NCI-H1436 treated with DMSO at 0.1 percent for 48 hours (cell line): ENCODE results near the gene TREH.

Experiments used
- DNase-seq: peaks from one replicate; lab custom pipeline; 2025; lab: John Stamatoyannopoulos, UW

Gene TREH

DNA sequence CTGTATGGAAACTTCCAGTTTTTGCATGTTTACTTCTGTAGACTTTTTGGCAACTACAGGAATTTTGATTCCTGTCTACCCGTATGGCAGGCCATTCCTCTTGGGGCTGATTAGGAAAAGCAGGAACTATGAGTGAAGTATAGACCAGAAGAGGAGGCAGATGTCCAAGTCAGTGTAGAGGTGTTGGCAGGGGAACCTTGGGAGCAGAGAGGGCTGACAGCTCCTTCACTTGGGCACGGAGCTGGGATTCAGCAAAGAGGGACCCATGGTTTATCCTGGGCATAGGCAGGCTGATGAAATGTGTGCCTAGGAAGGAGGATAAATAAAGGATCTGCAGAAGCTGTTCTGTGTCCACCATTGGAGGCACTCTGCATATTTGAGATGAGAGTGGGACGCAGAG, 33.1 kb downstream of the TREH start:
- DNase-seq, result no peak

DNA sequence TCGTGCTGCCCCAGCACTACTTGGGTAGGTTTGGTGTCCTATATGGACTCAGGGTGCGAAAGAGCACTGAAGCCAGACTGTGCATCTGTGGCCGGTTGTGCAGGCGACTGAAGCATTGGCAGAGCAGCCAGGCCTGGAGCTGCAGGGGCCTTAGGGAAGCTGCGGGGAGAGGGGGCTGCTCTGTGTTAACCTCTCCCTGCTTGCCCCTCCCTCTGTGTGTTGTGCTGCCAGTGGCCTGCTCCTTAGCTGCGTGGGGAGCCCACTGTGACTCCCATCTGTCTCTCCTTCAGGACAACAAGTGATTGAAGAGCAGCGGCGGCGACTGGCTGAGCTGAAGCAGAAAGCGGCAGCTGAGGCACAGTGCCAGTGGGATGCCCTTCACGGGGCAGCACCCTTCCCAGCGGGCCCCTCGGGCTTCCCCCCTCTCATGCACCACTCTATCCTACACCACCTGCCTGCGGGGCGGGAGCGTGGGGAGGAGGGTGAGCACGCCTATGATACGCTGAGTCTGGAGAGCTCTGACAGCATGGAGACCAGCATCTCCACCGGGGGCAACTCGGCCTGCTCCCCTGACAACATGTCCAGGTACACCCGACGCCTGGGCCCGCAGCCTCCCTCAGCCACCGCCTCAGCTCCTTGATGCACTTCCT, 34.3 kb downstream of the TREH start:
- DNase-seq, result no peak

DNA sequence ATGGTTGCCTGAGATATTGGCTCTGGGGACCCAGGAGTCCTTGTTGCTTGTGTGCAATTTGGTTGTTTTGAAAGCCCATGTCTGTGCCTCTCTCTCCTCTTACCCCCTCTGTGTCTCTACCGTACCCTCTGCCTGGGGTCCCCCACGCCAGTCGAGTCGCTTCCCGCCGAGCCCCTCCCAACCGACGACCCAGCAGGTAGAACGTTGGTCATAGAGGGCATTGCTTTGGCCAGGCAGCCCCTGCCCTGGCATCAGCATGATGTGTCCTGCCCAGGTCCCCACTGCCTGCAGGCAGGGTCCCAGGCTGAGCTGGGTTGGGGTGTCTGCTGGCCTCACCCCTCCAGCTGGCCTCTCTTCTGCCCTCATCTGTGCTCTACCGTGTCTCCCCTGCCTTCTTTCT, 35.0 kb downstream of the TREH start:
- DNase-seq, result no peak

DNA sequence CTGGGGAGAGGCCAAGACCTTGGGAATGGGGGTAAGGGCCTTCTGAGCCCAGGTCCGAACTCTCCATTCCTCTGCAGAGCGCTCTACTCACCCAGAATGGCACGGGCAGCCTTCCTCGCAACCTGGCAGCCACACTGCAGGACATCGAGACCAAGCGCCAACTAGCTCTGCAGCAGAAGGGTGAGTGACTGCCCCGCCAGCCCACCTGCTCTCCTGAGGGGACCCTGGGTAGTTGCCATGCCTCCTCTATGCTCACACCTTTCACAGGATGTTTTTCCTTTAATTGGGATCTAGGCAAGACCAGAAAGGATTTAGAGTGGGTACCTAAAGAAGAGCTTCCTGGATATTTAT, 35.5 kb downstream of the TREH start:
- DNase-seq, result no peak

DNA sequence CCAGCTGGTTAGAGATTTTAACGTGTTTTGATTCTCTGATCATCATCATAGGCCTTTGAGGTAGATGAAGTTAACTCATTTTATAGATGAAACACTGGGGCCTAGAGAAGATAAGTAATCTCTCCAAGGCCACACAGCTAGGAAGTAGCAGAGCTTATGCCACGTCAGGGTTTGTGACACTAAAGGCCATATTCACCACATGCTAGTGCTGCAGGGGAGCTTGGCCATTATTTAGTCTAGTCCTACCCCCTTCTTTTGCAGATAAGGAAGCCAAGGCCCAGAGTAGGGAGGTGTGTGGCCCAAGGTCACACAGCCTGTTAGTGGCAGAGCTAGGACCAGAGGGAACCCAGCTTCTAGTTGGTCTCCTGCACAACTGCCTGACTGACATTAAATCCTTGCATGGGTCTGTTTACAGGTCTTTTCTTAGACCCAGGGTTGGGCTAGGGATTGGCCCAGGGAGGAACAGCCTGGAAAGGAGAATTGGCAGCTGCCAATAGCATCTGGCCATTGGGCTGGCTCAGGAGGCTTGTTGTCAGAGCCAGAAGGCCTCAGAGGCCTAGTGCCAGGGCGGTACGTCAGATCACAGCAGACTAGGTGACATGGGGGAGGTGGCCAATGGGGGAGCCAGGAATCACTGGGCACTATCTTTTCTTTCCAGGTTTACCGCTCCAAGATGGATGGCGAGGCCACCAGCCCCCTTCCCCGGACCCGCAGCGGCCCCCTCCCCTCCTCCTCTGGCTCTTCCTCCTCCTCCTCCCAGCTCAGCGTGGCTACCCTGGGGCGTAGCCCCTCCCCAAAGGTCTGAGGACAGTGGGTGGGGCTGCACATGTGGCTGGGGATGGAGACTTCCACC, 36.1 kb downstream of the TREH start:
- no peak for DNase-seq

DNA sequence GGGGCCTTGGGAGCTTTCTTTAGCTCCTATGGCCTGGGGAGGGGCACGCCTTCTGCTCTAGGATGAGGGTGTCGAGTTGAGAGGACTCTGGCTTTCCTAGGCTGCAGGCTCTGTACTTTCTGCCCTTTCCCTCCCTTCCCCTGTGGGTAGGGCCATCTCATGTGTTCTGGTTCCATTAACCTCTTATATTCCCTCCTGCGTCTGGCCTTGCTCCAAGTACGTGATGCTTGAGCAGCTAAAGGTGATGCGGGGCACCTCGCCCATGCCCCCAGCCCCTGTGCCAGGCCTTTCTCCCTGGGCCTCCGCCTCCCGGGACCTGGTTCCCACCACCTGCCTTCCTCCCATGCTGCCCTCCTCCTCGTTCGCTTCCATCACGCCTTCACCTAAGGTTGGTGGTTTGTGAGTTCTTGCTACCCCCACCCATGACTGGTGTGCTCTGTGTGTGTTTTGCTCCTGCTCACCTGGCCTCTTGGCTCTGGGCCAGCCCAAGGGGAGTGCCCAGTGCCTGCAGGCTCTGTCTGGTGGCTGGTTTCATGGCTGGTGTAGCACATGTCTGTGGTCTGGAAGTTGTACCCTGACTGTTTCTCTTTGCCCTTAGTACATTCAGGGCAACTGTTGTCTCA, 37.9 kb downstream of the TREH start:
- DNase-seq, result no peak

DNA sequence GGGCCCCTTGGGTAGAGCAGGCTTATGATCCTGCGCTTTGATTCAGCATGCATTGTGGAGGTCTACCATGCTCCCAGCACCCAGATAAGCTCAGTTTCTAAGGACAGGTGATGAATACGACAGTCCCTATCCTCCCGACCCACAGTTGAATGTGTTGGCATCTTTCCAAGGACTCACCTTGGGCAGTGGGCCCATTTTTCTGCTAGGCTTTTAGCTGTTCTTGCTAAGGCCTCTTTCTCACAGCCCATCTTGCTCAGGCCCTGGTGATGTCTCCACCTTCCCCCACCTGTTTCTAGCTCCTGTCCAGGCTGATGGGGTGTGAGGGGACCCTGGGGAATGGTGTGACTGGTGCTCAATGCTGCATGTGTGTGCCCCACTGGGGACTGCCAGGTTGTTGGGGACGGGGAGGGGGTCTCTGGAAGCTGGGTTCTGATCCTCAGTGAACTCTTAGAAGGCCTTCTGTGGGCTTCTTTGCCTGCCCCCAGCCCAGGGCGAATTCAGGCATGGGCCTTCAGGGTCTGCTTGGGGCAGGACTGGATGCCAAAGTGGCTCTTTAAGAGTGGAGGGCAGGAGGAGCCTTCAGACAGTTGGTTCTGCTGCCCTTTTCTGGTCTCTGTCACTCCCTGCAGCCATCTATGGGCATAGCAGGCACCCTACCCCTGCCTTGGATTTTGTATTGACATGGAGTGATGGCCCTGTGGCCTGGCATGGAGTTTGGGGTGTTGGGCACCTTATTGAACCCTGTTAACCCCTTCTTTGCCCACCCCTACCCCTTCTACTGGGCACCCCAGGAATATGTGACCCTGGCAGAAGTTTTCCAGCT, 38.9 kb downstream of the TREH start:
- no peak for DNase-seq

DNA sequence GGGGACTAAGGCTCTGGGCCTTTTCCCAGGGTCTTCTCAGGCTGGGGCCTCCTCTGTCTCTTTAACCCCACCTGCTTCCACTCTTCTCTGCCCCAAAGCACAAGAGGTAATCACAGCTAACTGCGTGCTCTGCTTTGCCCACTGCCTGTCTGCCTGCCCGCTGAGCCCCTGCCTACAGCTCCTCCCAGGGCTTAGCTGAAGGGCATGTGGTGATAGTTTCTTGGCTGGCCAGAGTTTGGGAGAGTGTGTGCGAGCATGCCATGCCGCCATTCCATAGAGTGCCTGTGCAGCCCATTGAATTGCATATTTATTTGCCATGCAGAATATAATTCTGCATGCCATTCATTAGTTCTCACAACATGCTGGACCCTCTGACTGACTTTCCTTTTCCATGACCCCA, 39.6 kb downstream of the TREH start:
- no peak for DNase-seq

DNA sequence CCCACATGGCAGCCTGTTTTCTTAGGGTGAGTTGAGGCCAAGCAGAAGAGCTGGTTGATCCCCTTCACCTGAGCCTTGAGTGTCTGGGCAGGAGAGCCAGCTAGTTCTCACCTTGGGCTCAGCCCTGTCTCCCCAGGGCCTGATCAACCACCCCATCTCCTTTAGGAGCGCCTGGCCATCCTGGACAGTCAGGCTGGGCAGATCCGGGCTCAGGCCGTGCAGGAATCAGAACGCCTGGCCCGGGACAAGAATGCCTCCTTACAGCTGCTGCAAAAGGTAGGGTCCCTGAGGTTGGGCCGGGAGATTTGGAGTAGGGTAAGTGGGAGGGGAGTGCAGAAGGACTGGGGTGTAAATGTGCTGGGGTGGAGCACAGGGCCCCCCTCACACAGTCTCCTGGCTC, 40.7 kb downstream of the TREH start:
- DNase-seq, result no peak

DNA sequence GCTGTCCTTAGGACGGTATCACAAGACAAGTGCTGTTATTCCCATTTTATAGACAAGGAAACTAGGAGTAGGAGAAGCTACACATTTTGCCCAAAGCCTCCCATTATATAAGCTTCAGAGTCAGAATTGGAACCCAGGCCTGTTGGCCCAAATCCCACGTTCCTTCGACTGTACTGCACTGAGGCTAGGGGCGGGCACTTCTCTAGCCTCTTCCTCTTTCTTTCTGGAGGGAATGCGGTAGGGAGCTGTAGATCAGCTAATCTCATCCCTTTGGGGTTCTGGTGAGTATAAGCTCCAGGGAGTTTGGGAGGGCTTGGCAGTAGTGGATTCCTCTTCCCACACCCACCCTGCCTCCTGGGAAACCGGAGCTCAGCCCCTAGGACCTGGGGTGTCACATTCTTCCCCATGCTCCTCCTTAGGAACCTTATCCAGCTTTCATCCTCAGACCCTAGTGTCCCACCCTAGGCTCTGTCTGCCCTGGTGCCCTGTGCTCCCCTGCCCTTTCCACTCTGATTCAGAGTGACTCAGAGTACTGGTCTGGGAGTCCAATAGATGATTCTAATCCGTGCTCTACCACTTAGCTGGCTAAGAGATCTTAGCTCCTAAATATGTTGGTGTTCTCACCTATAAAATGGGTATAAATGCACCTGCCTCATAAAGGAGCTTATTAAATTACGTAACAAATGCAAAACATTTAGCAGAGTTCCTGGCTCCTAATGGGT, 42.7 kb downstream of the TREH start:
- no peak for DNase-seq

DNA sequence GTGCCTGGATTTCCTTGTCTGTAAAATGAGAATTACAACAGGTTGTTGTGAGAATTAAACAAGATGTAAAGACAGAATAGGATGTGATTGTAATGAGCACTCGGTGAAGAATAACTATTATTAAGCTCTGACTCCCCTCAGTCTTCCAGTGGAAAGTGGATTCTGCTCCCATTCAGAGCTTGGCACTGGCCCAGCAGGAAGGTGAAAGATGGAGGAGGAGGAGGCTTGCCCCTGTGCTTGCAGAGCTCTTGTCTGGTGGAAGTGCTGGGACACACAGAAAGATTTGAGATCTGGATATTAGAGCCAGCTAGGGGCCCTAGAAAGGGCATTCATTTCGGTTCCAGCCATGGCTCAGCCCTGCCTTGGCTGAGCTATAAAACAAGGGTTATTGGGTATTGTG, 43.8 kb downstream of the TREH start:
- no peak for DNase-seq

DNA sequence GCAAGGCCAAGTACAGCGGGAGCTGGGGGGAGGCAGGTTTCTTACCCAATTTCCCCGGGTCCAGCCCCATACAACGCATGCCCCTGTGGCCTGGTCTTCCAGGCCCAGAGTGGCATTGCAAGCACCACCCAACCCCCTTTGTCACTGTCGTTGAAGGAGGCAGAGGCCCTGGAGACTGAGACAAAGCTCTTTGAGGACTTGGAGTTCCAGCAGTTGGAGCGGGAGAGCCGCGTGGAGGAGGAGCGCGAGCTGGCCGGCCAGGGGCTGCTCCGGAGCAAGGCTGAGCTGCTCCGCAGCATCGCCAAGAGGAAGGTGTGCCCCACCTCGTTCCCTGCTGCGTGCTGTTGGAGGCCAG, 44.2 kb downstream of the TREH start:
- DNase-seq, result no peak

DNA sequence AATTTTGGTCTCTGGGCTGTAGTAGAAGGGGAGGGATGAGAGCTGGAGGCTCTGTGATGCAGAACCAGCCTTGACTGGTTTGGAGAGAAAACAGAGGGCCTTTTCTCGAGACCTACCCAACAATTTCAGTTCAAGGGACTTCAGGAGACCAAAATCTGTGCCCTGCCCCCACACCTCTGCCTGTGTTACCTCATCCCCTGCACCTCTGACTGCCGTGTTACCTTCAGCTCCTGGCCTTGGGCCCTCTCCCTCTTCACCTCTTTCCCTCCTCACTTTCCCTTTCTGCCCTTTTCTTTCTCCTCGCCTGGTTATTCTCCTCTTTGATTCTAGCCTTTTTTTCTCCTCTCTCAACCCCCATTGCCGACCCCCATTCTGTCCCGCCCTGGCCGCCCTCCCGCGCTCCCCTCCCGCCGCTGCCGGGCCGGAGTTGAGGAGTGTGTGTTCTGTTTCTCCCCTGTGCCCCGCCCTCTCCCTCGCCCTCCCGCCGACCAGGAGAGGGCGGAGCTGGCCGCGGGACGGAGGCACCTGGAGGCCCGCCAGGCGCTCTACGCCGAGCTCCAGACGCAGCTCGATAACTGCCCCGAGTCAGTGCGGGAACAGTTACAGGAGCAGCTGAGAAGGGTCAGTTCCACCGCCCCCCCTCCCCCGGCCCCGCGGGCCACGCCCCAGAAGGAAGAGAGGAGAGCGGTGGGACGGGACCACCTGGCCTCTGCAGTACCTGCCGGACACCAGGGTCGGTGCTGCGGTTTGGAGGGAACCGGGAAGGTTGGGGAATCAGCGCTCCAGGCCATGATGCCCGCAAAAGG, 44.8 kb downstream of the TREH start:
- DNase-seq, result no peak

DNA sequence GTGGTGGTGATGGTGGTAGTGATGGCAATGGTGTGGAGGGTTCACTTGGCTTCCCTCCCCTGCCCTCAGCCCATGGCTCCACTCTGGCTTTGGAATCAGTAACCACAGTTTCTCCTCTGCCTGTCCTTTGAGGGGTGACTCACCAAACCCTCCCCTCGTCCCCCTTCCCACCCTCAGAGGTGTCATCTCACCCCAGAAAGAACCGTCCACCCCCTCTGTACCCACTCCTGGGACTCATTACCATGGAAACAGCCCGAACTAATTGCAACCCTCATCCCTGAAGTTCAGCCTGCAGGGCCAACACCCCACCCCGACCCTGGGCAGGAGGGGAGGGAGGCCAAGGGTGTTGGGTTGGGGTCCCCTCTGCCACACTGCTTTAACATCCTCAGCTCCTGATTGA, 45.5 kb downstream of the TREH start:
- no peak for DNase-seq

DNA sequence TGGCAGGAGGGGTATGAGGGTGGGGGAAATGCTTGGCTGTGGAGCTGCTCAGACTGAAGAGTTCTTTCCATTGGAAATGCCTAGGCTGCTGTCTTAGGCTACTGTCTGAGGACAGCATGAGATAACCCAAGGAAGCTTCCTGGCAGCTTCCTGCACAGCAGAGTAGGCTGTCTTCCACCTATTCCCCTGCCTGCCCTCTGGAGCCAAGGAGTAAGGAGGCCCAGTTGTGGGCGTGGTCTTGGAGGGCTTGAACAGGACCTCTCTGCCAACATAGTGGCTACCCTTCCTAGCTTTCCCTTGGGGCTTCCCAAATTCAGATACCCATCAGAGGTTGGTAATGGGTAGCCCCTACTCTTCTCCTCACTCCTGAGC, 46.1 kb downstream of the TREH start:
- no peak for DNase-seq

DNA sequence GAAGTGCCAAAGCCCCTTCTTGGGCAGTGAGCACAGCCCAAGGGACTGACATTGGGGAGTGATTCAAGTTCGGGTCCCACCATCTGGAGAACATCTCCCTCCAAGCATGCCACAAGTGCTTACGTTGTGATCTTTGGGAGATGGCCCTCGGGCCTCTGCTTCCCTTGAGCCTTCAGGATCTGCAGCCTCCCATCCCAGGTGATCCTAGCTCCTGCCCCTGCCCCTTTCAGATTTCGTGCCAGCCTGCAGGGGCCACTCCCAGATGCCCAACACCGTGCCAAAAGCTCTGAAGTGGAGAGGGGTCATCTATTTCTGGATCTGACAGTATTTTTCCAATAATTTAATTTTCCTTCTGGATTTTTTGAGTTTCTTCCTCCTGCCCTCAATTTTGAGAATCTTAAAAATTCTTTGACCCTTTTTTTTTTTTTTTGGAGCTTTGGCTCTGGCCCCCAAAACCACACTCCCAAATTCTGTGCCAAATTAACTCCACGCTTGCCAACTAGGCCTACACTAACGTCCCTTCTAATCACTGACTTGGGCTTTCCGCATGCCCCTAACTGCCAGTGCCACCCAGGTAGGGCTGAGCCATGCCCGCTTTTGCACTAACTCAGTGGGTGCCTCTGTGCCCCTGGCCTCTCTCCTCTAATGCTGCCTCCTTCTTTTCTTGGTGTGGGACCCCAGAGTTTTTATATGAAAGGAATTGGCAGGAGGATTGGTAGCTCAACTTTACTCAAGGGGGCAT, 46.7 kb downstream of the TREH start:
- DNase-seq, result no peak

DNA sequence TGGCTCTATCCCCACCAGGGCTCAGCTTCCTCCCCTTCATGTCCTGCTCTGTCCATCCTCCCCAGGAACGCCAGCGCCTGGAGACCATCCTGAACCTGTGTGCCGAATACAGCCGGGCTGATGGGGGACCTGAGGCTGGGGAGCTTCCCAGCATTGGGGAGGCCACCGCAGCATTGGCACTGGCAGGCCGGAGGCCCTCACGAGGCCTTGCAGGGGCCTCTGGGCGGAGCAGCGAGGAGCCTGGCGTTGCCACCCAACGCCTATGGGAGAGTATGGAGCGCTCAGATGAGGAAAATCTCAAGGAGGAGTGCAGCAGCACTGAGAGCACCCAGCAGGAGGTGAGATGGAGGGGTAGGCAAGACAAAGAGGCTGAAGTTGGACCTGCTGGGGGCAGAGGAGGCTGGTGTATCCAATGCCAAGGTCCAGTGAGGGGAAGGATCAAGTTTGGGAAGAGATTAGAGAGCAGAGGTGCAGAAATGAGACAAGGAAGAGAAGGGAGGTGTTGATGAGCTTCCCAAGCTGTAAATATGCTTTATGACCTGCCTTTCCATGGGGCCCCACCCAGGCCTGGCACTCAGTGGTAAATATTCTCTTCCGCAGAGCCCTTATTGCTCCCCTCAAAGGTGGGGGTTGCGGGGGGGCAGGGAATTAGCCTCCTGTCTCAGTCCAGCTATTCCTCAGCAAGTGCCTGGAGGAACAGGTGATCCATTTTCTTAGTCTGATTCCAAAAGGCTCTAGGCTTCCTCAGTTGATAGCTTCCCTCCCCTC, 48.1 kb downstream of the TREH start:
- no peak for DNase-seq

DNA sequence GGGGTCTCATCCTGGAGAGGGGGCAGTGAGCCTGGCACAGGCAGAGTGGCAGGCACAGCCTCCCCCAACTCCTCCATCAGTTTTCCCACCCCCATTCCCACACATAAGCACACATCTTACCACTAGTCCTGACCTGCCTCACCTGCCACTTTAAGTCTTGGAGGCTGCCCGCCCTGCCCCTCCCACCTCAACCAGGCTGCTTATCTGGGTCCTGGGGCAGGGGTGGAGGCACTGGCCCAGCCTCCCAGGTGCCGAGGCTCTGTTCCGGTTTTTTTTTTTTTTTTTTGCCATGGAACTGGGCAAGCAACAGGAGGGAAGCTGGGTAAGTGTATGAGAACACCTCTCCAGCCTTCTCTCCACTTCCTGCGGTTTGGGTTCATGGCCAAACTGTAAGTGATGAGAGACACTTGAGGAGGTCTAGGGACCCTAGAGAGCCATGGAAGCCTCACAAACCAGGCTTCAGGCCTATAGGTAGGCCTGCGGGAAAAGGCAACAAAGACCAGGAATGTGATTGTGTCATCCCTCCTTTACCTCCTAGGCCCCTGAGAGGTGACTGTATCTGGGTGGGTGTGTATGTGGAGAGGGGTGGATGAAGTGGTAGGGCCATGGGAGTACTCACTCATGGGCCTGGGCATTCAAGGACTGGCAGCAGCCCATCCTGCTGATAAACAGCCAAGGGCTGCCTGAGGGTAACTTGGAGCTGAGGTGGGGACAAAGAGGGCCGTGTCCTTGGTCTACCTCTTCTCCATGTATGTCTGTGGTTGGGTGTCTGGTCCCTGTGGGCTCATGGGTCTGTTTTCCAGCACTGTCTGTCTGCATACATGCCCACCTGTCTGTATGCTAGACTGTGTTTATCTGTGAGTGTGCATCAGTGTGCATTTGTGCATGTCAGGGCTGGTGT, 49.4 kb downstream of the TREH start:
- no peak for DNase-seq
